ENCODE results near the gene KDF1. TPM values are rescaled to one million over a fixed set of nuclear protein-coding genes. Genes with fewer than 3 reads are reported as not detected.
"Not testable (repeated sequence)": the region's sequence is repeated elsewhere in the genome, so short reads cannot be mapped to it uniquely, and the experiment has no call there.

The KDF1 gene
- polyA plus RNA-seq, 3 donors: 8.6 to 10.4 (median 9.3) TPM

- DNase-seq (ENCODE audit: low read depth in 3 of 3, low spot score in 2 of 3): no peak
Observed at GRCh38 chr1:26994787-26995517, 34.7 kb upstream of the KDF1 start.

DNA sequence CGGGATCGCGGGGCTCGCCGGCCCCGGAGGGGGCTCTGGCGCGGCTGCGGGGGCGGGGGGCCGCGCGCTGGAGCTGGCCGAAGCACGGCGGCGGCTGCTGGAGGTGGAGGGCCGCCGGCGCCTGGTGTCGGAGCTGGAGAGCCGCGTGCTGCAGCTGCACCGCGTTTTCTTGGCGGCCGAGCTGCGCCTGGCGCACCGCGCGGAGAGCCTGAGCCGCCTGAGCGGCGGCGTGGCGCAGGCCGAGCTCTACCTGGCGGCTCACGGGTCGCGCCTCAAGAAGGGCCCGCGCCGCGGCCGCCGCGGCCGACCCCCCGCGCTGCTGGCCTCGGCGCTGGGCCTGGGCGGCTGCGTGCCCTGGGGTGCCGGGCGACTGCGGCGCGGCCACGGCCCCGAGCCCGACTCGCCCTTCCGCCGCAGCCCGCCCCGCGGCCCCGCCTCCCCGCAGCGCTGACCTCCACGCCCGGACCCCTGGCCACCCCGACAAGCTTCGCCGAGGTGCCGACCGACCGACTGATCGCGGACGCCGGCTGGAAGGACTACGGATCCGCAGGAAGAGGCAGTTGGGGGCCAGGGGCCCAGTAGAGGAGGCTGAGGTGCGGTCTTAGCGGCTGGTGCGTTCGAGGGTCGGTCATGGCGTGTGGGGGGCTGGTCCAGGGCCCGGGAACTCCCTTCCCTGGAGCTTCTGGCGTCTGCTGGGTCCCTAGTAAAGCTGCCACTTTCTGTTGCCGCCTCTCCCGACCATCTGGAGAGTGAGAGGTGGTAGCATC lies 33.9 kb upstream of the KDF1 start:
- no peak for DNase-seq (ENCODE audit: low read depth in 3 of 3, low spot score in 2 of 3)

DNA sequence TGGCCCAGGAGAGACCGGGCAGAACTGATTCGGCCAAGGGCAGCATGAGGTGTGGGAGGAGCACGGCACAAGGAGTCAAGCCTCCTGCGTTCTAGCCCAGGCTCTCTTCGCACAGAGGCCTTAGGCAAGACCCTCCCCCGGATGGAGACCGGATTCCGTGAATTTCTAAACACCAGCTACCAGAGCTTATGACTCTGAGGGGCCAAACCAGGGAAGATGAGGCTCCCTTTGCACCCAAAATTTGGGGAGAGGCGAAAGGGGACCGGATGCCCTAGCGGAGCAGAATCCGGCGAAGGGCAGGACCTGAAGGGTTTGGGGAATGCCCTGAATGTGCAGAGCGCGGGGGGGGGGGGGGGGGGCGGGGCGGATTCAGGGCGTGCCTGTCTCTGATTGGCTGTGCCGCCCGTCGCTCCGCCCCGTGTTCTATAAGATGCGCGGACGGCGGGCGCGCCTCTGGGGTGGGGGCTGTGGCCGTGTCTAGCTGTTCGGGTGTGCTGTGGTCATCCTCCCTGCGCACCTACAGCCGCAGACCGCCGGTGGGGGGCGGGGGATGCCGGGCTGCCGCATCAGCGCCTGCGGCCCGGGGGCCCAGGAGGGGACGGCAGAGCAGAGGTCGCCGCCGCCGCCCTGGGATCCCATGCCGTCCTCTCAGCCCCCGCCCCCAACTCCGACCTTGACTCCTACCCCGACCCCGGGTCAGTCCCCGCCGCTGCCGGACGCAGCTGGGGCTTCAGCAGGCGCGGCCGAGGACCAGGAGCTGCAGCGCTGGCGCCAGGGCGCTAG lies 33.2 kb upstream of the KDF1 start, which contains the start of gene TRNP1:
TSS of gene TRNP1 (plus strand) at position 456 of the 783 bp plus-strand sequence. CDS start at position 551, 95 bp downstream.
- no peak for DNase-seq (ENCODE audit: low read depth in 3 of 3, low spot score in 2 of 3)

GRCh38 chr1:26991310-26992116 lies 31.2 kb upstream of the KDF1 start:
- no peak for DNase-seq (ENCODE audit: low read depth in 3 of 3, low spot score in 2 of 3)

DNA sequence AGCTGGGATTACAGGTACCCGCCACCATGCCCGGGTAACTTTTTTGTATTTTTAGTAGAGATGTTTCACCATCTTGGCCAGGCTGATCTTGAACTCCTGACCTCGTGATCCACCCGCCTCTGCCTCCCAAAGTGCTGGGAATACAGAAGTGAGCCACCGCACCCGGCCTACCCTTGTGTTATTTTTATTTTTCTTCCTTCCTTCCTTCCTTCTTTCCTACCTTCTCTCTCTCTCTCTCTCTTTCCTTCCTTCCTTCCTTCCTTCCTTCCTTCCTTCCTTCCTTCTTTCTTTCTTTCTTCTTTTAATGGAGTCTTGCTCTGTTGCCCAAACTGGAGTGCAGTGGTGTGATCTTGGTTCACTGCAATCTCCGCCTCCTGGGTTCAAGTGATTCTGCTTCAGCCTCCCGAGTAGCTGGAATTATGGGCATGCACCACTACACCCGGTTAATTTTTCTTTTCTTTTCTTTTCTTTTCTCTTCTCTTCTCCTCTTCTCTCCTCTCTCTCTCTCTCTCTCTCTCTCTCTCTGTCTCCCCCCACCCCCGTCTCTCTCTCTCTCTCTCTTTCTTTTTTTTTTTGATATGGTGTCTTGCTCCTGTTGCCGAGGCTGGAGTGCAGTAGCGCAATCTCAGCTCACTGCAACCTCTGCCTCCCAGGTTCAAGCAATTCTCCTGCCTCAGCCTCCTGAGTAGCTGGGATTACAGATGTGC lies 29.3 kb upstream of the KDF1 start:
- DNase-seq (ENCODE audit: low read depth in 3 of 3, low spot score in 2 of 3): not testable (repeated sequence)

DNA sequence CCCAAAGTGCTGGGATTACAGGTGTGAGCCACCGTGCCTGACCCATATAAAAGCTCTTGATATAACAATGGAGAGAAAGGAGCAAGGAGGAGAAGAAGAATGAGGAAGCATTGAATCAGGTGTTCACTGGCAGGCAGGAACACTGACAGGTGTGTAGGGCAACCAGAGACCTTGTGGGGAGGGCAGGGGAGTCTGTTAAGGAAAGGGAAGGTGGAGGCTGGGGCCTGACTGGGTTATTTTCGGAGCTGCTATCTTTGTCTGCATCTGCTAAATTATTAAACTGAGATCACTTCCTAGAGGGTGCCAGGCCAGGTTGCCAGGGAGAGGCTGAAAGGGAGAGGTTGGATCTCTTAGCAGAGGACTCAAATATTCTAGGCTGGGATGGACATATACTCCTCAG lies 26.4 kb upstream of the KDF1 start:
- no peak for DNase-seq (ENCODE audit: low read depth in 3 of 3, low spot score in 2 of 3)

DNA sequence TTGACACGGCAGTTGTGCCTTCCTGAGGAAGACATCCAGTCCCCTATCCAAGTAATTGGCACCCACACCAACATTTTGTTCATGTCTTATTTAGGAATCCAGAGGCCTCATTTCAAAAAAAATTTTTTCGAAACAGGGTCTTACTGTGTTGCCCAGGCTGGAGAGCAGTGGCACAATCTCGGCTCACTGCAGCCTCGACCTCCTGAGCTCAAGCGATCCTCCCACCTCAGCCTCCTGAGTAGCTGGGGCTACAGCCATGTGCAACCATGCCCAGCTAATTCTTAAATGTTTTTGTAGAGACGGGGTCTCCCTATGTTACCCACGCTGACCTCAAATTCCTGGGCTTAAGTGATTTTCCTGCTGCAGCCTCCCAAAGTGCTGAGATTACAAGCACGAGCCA lies 24.0 kb upstream of the KDF1 start:
- no peak for DNase-seq (ENCODE audit: low read depth in 3 of 3, low spot score in 2 of 3)

DNA sequence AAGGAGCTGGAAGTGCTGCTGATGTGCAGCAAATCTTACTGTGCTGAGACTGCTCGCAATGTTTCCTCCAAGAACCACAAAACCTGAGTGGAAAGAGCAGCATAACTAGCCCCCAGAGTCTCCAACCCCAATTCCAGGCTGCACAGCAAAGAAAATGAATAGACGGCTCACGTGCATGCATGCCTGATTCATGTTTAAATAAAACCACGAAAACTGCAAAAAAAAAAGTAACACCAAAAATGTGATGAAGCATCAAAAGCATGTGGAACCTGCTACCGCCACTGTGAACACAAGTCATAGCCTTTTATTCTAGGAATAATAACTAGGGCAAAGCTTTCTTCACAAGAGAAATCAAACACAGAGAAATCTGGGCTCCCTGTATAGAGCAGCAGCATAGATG lies 23.6 kb upstream of the KDF1 start:
- DNase-seq (ENCODE audit: low read depth in 3 of 3, low spot score in 2 of 3): no peak

- no peak for DNase-seq (ENCODE audit: low read depth in 3 of 3, low spot score in 2 of 3)
Observed at GRCh38 chr1:26981146-26981846, 21.0 kb upstream of the KDF1 start.

DNA sequence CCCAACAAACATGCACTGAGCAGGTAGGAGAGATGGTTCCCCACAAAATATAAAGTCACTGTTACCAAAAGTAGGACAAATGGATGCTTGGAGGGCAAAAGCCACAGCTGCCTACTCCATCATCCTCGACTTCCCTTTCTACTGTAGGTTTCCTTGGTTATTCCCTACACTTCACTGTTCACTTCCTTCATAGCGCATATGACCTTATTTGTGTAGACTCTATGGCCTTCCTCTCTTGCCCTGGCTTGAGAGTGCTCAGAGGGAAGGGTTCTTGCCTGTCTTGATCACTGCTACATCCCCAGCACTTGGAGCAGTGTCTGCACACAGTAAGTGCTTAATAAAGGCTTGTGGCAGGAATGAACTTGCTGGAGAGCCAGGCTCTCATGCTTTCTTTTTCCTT lies 18.6 kb upstream of the KDF1 start:
- no peak for DNase-seq (ENCODE audit: low read depth in 3 of 3, low spot score in 2 of 3)

- DNase-seq (ENCODE audit: low read depth in 3 of 3, low spot score in 2 of 3): no peak
Observed at GRCh38 chr1:26976621-26977510, 16.6 kb upstream of the KDF1 start.

- no peak for DNase-seq (ENCODE audit: low read depth in 3 of 3, low spot score in 2 of 3)
Observed at GRCh38 chr1:26972821-26973220, 12.6 kb upstream of the KDF1 start.

DNA sequence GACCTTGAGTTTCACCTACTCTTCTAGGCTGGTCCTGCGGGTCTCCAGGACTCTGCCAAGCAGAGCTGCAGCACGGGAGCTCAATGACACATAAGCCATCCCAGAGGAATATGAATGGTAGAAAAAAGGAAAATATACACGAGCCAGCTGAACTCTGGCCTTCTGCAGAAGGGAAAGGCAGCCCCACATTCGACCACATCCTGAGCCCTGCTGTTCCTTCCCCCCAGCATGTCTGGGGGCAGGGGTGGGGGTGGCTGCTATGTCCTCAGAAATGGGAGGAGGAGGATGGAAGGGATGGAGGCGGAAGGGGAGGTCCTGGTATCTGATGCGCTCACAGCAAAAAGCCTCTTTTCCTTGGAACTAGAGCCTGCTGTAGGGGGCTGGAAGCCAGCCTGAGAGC lies 12.1 kb upstream of the KDF1 start:
- DNase-seq (ENCODE audit: low read depth in 3 of 3, low spot score in 2 of 3): no peak

GRCh38 chr1:26971590-26971989 lies 11.3 kb upstream of the KDF1 start:
- no peak for DNase-seq (ENCODE audit: low read depth in 3 of 3, low spot score in 2 of 3)

- DNase-seq (ENCODE audit: low read depth in 3 of 3, low spot score in 2 of 3): no peak
Observed at GRCh38 chr1:26970810-26971209, 10.5 kb upstream of the KDF1 start.

- no peak for DNase-seq (ENCODE audit: low read depth in 3 of 3, low spot score in 2 of 3)
Observed at GRCh38 chr1:26965628-26966027, 5.4 kb upstream of the KDF1 start.

DNA sequence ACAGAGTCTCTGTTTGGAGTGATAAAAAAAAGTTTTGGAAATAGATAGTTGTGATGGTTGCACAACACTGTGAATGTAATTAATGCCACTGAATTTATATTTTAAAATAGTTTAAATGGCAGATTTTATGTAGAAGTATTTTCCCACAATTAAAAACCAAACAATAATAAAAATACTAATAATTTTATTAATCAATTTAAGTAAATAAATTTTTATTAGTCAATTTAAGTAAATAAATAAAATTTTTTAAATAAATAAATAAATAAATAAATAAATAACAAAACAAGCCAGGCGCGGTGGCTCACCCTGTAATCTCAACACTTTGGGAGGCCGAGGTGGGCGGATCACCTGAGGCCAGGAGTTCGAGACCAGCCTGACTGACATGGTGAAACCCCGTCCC lies 4.9 kb upstream of the KDF1 start:
- DNase-seq (ENCODE audit: low read depth in 3 of 3, low spot score in 2 of 3): no peak

GRCh38 chr1:26961826-26962225 lies 1.6 kb upstream of the KDF1 start:
- DNase-seq (ENCODE audit: low read depth in 3 of 3, low spot score in 2 of 3): no peak
